HG02884 (cell line): ENCODE measurements around the gene KRTAP10-7.
"Not testable (repeated sequence)": the region's sequence is repeated elsewhere in the genome, so short reads cannot be mapped to it uniquely, and the experiment has no call there.

Experiments used
- ATAC-seq: cut with Tn5 transposase; IDR thresholded peaks from one replicate; pipeline ENCODE4 v1.9.1; 2021; ENCODE audit warnings: mild to moderate bottlenecking, moderate library complexity; ENCODE audit not compliant: unreplicated experiment

Gene KRTAP10-7

GRCh38 chr21:44589586-44590305 is 10.7 kb upstream of the KRTAP10-7 start:
- no peak for ATAC-seq

DNA sequence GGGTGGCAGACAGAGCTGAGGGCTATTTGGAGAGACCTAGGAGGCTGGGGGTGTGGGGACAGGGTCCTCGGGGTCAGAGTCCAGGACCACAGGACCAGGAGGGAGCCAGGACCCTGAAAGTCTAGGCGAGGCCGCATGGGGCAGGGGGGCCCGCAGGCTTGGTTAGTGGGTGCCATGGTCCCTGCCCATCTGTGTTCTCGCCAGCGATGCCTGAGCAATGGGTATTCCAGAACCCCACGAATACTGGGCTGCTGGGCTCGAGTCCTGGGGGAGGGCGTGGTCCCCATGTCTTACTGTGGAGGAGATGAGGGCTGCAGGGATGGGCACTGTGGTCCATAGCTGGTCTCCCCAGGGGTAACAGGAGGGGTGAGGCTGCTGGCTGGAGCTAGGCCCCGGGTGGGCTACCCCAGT is 10.1 kb upstream of the KRTAP10-7 start:
- ATAC-seq = no peak

DNA sequence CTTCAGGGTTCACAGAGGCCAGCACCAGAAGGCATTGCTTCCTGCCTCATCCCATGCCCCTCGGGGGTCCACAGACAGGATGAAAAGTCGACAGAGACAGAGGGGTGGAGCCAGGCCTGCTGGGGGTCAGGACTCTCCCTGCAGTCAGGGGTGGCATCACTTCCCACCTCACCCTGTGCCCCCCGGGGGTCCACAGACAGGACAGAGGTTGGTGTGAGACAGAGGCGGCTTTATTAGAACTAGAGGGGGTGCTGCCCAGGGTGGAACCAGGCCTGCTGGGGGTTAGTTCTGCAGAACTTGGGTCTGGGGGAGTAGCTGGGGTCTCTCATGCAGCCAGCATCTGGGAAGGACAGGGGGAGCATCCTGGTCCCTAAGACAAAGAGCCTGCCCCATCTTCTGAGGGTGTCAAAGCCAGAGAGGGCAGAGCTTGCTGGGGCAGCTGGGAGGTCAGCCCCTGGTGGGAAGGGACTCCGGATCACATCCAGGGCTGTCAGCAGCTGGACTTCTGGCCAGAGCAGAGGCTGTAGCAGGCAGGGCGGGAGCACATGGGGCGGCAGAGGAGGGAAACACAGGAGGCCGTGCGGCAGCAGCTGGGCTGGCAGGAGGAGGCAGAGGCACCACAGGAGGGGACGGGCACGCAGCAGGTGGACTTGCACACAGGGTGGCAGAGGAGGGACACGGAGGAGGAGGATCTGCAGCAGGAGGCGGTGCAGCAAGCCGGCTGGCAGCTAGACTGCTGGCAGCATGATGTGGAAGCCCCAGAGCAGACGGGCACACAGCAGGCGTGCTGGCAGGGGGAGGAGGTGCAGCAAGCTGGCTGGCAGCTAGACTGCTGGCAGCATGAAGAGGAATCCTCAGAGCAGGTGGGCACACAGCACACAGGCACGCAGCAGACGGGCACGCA is 9.2 kb upstream of the KRTAP10-7 start:
- not testable (repeated sequence) for ATAC-seq

GRCh38 chr21:44591801-44592130 is 8.6 kb upstream of the KRTAP10-7 start:
- ATAC-seq = not testable (repeated sequence)

- ATAC-seq = no peak
Measured at GRCh38 chr21:44592446-44593311, 7.7 kb upstream of the KRTAP10-7 start, which contains the start of gene KRTAP10-6. Gene KRTAP10-6, minus strand, starts transcription at chr21:44592505. Its CDS starts 21 bp downstream, at chr21:44592484.

- ATAC-seq = no peak
Measured at GRCh38 chr21:44593598-44594405, 6.6 kb upstream of the KRTAP10-7 start.

DNA sequence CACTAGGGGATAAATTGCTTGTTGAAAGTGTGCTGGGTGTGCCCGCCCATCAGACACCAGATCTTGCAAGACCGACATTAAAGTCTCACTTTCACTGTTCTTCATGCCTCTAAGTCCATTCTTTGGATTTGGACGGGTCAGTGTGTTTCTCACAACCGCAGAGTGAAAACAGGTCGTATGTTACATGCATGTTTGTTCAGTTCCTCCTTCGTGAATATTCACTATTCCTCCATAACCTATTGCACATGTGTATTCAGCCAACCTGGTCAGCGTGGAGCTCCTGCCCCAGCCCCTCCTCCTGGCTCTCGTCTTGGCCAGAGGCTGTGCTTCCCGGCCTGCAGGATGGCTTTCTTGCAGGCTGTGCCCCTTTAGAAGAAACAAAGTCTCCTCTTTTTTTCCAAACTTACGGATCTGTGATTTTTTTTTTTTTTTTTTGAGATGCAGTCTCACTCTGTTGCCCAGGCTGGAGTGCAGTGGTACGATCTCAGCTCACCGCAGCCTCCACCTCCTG is 5.9 kb upstream of the KRTAP10-7 start:
- ATAC-seq = no peak

GRCh38 chr21:44595524-44595923 is 4.9 kb upstream of the KRTAP10-7 start:
- no peak for ATAC-seq

DNA sequence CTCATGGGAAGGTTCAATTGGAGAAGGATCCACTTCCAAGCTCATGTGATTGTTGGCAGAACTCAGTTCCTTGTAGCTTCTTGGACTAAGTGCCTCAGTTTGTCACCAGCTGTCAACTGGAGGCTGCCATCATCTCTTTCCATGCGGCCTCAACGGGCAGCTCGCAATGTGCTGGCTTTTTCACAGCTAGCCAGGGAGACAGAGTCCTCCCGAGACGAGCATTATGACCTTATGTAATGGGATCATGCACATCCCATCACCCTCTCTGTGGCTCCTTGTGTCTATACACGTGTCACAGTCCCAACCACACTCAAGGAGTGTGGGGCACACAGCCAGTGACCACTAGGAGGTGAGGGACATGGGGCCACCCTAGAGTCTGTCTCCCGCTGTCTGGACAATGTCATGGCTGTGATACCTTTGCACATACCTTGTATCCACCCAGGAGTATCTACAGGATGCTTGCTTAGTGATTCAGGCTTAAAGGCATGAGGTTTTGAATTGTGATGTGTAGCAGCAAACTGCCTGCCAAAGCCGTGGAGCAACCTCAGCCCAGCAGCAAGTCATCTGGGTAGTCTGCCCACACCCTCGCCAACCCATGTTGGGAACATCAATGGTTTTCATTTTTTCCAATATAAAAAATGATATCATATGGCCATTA is 4.2 kb upstream of the KRTAP10-7 start:
- ATAC-seq = no peak

GRCh38 chr21:44598061-44598460 is 2.3 kb upstream of the KRTAP10-7 start:
- no peak for ATAC-seq

GRCh38 chr21:44599264-44600029 is 950 bp upstream of the KRTAP10-7 start:
- ATAC-seq = no peak

DNA sequence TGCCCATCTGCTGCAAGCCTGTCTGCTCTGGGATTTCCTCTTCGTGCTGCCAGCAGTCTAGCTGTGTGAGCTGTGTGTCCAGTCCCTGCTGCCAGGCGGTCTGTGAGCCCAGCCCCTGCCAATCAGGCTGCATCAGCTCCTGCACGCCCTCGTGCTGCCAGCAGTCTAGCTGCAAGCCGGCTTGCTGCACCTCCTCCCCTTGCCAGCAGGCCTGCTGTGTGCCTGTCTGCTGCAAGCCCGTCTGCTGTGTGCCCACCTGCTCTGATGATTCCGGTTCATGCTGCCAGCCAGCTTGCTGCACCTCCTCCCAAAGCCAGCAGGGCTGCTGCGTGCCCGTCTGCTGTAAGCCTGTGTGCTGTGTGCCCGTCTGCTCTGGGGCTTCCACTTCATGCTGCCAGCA is 694 bp downstream of the KRTAP10-7 start:
- ATAC-seq = not testable (repeated sequence)

GRCh38 chr21:44601596-44602462 is 1.4 kb downstream of the KRTAP10-7 start:
- ATAC-seq = no peak

- no peak for ATAC-seq
Measured at GRCh38 chr21:44602463-44602850, 2.1 kb downstream of the KRTAP10-7 start.

DNA sequence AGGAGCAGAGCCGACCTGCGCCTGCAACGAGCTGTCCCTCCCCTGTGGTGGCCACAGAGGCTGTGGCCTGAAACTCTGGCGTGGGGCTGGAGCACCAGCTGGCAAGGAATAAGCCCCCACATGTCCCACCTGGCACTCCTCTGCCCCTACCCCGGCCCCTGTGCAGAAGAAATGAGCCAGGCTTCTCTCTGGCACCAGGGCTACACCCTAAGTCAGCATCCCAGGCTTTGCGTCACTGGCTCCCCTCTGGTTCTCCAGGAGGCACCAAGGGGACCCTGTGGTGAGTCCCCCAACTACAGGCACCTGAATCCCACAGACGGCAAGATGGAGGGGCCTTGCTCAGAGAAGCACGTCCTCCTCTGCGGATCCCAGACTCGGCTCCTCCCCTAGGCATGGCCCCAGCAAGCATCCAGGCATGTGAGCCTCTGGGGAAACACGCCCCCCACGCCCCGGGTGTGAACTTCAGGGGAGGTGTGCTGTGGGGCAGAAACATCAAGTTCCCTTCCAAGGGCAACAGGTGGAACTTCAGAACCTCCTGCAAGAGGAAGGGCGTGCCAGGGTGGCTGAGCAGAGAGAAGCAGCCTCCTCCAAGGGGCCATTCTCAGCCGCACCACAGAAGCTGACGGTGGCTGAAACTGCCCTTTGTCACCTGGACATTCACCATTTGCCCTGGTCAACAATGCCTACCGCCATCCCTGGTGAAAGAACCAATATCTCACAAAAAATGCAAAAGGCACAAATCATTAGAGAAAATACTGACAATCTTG is 2.9 kb downstream of the KRTAP10-7 start:
- no peak for ATAC-seq

DNA sequence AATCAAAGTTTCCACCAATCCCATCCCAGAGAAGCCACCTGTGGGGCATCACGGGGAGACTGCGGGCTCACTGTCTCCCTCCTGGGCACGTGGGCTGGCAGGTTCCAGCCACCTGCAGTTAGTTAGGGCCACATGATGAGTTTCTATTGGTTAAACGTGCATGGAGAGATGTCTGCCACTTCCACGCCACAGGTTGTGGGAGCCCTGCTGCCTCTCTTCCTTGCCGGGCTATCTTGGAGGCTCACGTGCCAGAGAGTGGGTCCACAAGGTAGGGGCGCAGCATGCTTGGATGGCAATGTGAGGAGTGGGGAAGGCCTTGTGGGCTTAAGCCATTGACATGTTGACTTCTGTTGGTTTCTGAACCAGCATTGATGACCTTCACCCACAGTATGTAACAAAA is 3.5 kb downstream of the KRTAP10-7 start:
- no peak for ATAC-seq

GRCh38 chr21:44606495-44606894 is 6.1 kb downstream of the KRTAP10-7 start:
- ATAC-seq = no peak
